Osteocyte (in vitro differentiated cells): ENCODE data around the gene ARMC12. TPM values are rescaled to one million over a fixed set of nuclear protein-coding genes. Genes with fewer than 3 reads are reported as not detected.
"Not testable (repeated sequence)": the region's sequence is repeated elsewhere in the genome, so short reads cannot be mapped to it uniquely, and the experiment has no call there.

Experiments
- DNase-seq: peaks from one replicate; pipeline ENCODE4 v3.0.0; 2021; ENCODE audit warnings: mixed read lengths; ENCODE audit not compliant: unreplicated experiment; ENCODE audit errors: extremely low spot score
- H3K27ac Mint-ChIP-seq: one replicate; pipeline ENCODE4 v1.8.0; 2021; ENCODE audit warnings: mild to moderate bottlenecking, mixed read lengths; ENCODE audit not compliant: unreplicated experiment
- H3K27me3 Mint-ChIP-seq: one replicate; pipeline ENCODE4 v1.8.0; 2021; ENCODE audit warnings: mixed read lengths; ENCODE audit not compliant: unreplicated experiment
- H3K36me3 Mint-ChIP-seq: one replicate; pipeline ENCODE4 v1.8.0; 2021; ENCODE audit warnings: mixed read lengths; ENCODE audit not compliant: unreplicated experiment
- H3K4me1 Mint-ChIP-seq: one replicate; pipeline ENCODE4 v1.8.0; 2021; ENCODE audit warnings: mixed read lengths; ENCODE audit not compliant: unreplicated experiment
- H3K4me3 Mint-ChIP-seq: one replicate; pipeline ENCODE4 v1.8.0; 2021; ENCODE audit warnings: mild to moderate bottlenecking, moderate library complexity, mixed read lengths; ENCODE audit not compliant: unreplicated experiment
- H3K9me3 Mint-ChIP-seq: one replicate; pipeline ENCODE4 v1.8.0; 2021; ENCODE audit warnings: mixed read lengths; ENCODE audit not compliant: unreplicated experiment
- CTCF ChIP-seq: fragments of 200-600 bp; sonication (generic); IDR thresholded peaks from 2 replicates; pipeline ENCODE4 v1.5.0; 2021; ENCODE audit warnings: antibody characterized with exemption, mild to moderate bottlenecking, moderate library complexity
- total RNA-seq: library from RNA; stranded (reverse); gene quantifications from 2 replicates; pipeline ENCODE4 v1.2.1, GENCODE V29; 2021

ARMC12 gene
- total RNA-seq, 1 donor from 2014 or later = 2.5 TPM

GRCh38 chr6:35731414-35731735, 5.5 kb upstream of the ARMC12 start:
- H3K27me3 Mint-ChIP-seq = no peaks in the 10 kb centered on the region
- H3K4me1 Mint-ChIP-seq = peaks cover 63% of the 10 kb centered on the region
- peak overlapping the region; percentile 99 for H3K27ac Mint-ChIP-seq
- TF ChIP-seq CTCF = no peak
- DNase-seq = peak; percentile 93
- H3K9me3 Mint-ChIP-seq = no peaks in the 10 kb centered on the region
- no peaks in the 10 kb centered on the region for H3K36me3 Mint-ChIP-seq
- peak overlapping the region; percentile 83 for H3K4me3 Mint-ChIP-seq

GRCh38 chr6:35731736-35732532, 4.9 kb upstream of the ARMC12 start:
- peak; percentile 96 for DNase-seq
- TF ChIP-seq CTCF = no peak
- Mint-ChIP-seq H3K4me1 (peaks cover 58% of the 10 kb centered on the region), H3K27me3 (no peaks in the 10 kb centered on the region), H3K4me3 (peak overlapping the region; percentile 83), H3K27ac (peak overlapping the region; percentile 99), H3K36me3 (no peaks in the 10 kb centered on the region), H3K9me3 (no peaks in the 10 kb centered on the region)

GRCh38 chr6:35733633-35734032, 3.2 kb upstream of the ARMC12 start:
- Mint-ChIP-seq H3K4me3 (no peak overlapping the region), H3K36me3 (no peaks in the 10 kb centered on the region), H3K4me1 (peaks cover 50% of the 10 kb centered on the region), H3K27ac (peak overlapping the region; percentile 99), H3K9me3 (no peaks in the 10 kb centered on the region), H3K27me3 (no peaks in the 10 kb centered on the region)
- TF ChIP-seq CTCF = no peak
- DNase-seq = no peak

- not testable (repeated sequence) for H3K36me3 Mint-ChIP-seq, H3K27me3 Mint-ChIP-seq, DNase-seq, H3K4me3 Mint-ChIP-seq, H3K9me3 Mint-ChIP-seq, H3K27ac Mint-ChIP-seq
- H3K4me1 Mint-ChIP-seq = peaks cover 45% of the 10 kb centered on the region
Measured at GRCh38 chr6:35734319-35734718, 2.5 kb upstream of the ARMC12 start.

GRCh38 chr6:35735452-35735851, 1.4 kb upstream of the ARMC12 start:
- H3K9me3 Mint-ChIP-seq = no peaks in the 10 kb centered on the region
- peaks cover 37% of the 10 kb centered on the region for H3K4me1 Mint-ChIP-seq
- no peak overlapping the region for H3K27ac Mint-ChIP-seq
- DNase-seq = no peak
- H3K36me3 Mint-ChIP-seq = no peaks in the 10 kb centered on the region
- no peak overlapping the region for H3K4me3 Mint-ChIP-seq
- TF ChIP-seq CTCF = no peak
- H3K27me3 Mint-ChIP-seq = no peaks in the 10 kb centered on the region
